ENCODE results near the gene ACAP2.

DNA sequence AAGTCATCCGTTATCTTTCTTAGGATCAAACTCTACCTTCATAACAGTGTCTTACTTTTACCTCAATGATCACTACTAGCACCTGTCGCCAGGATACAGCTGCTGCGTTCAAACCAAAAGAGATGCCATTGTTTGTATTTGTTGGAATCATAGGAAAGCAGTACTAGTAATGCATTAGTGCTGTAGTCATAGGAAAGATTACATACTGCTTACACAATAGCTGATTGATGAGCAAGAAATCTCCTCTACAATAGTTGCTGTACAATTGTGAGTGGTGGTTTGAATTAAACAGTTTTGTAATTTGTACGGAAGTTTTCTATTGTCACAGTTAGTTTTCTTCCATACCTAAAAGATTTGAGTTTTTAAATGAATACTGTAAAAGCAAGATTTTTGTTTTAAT lies 21.4 kb downstream of the ACAP2 start:
- TF ChIP-seq CTCF (IDR thresholded peaks at IDR 0.05), result no peak
- TF ChIP-seq POLR2A (IDR thresholded peaks at IDR 0.05; ENCODE audit: low read depth), result no peak
- no peak for TF ChIP-seq POLR2AphosphoS5 (IDR thresholded peaks at IDR 0.05)
- TF ChIP-seq EP300 (IDR thresholded peaks at IDR 0.05), result no peak
